OCI-LY1 (cell line): ENCODE measurements around the gene BTBD19.
"Not testable (repeated sequence)": the region's sequence is repeated elsewhere in the genome, so short reads cannot be mapped to it uniquely, and the experiment has no call there.

Experiments used
- H2AFZ ChIP-seq: fragments of 200-600 bp; sonication (generic), shearing (Covaris generic); 2 replicates; pipeline ENCODE4 v1.6.0; 2014; ENCODE audit warnings: antibody characterized with exemption, mild to moderate bottlenecking, low read length
- H3F3A ChIP-seq: fragments of 200-600 bp; sonication (generic), shearing (Covaris generic); 2 replicates; pipeline ENCODE4 v1.6.0; 2014; ENCODE audit warnings: mild to moderate bottlenecking, antibody characterized with exemption, low read length, moderate library complexity; ENCODE audit not compliant: insufficient read depth
- H3K27ac ChIP-seq: fragments of 200-600 bp; sonication (generic); 2 replicates; pipeline ENCODE4 v1.5.1; 2014; ENCODE audit warnings: low read length, mixed run types, mild to moderate bottlenecking, low read depth; ENCODE audit not compliant: poor library complexity, severe bottlenecking
- H3K27me3 ChIP-seq: fragments of 200-600 bp; sonication (generic); 2 replicates; pipeline ENCODE4 v1.6.0; 2014; ENCODE audit warnings: antibody characterized with exemption, mild to moderate bottlenecking, low read length, moderate library complexity; ENCODE audit not compliant: insufficient read depth
- H3K36me3 ChIP-seq: fragments of 200-600 bp; sonication (generic); 2 replicates; pipeline ENCODE4 v1.6.1; 2014; ENCODE audit warnings: mild to moderate bottlenecking, antibody characterized with exemption, low read length, moderate library complexity, mixed read lengths; ENCODE audit not compliant: insufficient read depth
- H3K4me1 ChIP-seq: fragments of 200-600 bp; sonication (generic); 2 replicates; pipeline ENCODE4 v1.5.1; 2014; ENCODE audit warnings: mild to moderate bottlenecking, low read length, moderate library complexity; ENCODE audit not compliant: insufficient read depth, severe bottlenecking
- H3K4me2 ChIP-seq: fragments of 200-600 bp; sonication (generic), shearing (Covaris generic); 2 replicates; pipeline ENCODE4 v1.6.1; 2014; ENCODE audit warnings: low read length
- H3K4me3 ChIP-seq: fragments of 200-600 bp; sonication (generic); 2 replicates; pipeline ENCODE4 v1.5.1; 2014; ENCODE audit warnings: low read length, low read depth, mild to moderate bottlenecking, mixed read lengths; ENCODE audit not compliant: poor library complexity, severe bottlenecking
- H3K79me2 ChIP-seq: fragments of 200-600 bp; shearing (Covaris generic); 2 replicates; pipeline ENCODE4 v1.6.1; 2016; ENCODE audit warnings: mixed run types, low read length, mixed read lengths; ENCODE audit not compliant: insufficient read depth
- H3K9ac ChIP-seq: fragments of 200-600 bp; sonication (generic), shearing (Covaris generic); 2 replicates; pipeline ENCODE4 v1.6.1; 2014; ENCODE audit warnings: mild to moderate bottlenecking, low read length, mixed read lengths
- H3K9me2 ChIP-seq: fragments of 200-600 bp; sonication (generic), shearing (Covaris generic); 2 replicates; pipeline ENCODE4 v1.6.1; 2014; ENCODE audit warnings: low read depth, mild to moderate bottlenecking, low read length, mixed read lengths
- H3K9me3 ChIP-seq: fragments of 200-600 bp; shearing (Covaris generic); 2 replicates; pipeline ENCODE4 v1.6.1; 2014; ENCODE audit warnings: low read length, mixed read lengths
- H4K20me1 ChIP-seq: fragments of 200-600 bp; sonication (generic), shearing (Covaris generic); 2 replicates; pipeline ENCODE4 v1.6.0; 2016; ENCODE audit warnings: mild to moderate bottlenecking, low read length; ENCODE audit not compliant: insufficient read depth
- CTCF ChIP-seq: fragments of 200-600 bp; sonication (generic), shearing (Covaris generic); IDR thresholded peaks from 2 replicates; pipeline ENCODE4 v1.5.1; 2017; ENCODE audit warnings: mild to moderate bottlenecking, antibody characterized with exemption, low read length, moderate library complexity, mixed read lengths
- EZH2 ChIP-seq: fragments of 200-600 bp; sonication (generic), shearing (Covaris generic); IDR thresholded peaks from 2 replicates; pipeline ENCODE4 v1.8.0; 2017; ENCODE audit warnings: borderline replicate concordance, mixed run types, mild to moderate bottlenecking, antibody characterized with exemption, low read length, moderate library complexity, mixed read lengths

The BTBD19 gene

GRCh38 chr1:44790968-44791801 is 17.1 kb upstream of the BTBD19 start:
- no peak overlapping the region for H3K9ac ChIP-seq
- no peak overlapping the region for H3K4me3 ChIP-seq
- no peaks in the 10 kb centered on the region for H3K79me2 ChIP-seq
- H3K4me1 ChIP-seq: peaks cover 7% of the 10 kb centered on the region
- H3K36me3 ChIP-seq: no peaks in the 10 kb centered on the region
- H3K27me3 ChIP-seq: no peaks in the 10 kb centered on the region
- H2AFZ ChIP-seq: no peak overlapping the region
- TF ChIP-seq EZH2 (no peak), CTCF (no peak)
- no peaks in the 10 kb centered on the region for H3K9me2 ChIP-seq
- H3K9me3 ChIP-seq: no peaks in the 10 kb centered on the region
- no peak overlapping the region for H3K4me2 ChIP-seq
- no peaks in the 10 kb centered on the region for H3F3A ChIP-seq
- H4K20me1 ChIP-seq: no peaks in the 10 kb centered on the region
- H3K27ac ChIP-seq: no peak overlapping the region

GRCh38 chr1:44792736-44793502 is 15.4 kb upstream of the BTBD19 start:
- Histone ChIP-seq H3K4me1 (no peaks in the 10 kb centered on the region), H3K4me2 (no peak overlapping the region), H3K9me2 (no peaks in the 10 kb centered on the region), H3K27me3 (no peaks in the 10 kb centered on the region), H4K20me1 (no peaks in the 10 kb centered on the region), H3F3A (no peaks in the 10 kb centered on the region), H3K79me2 (no peaks in the 10 kb centered on the region), H2AFZ (no peak overlapping the region), H3K9ac (no peak overlapping the region), H3K36me3 (no peaks in the 10 kb centered on the region), H3K9me3 (no peaks in the 10 kb centered on the region), H3K27ac (no peak overlapping the region), H3K4me3 (no peak overlapping the region)
- TF ChIP-seq EZH2 (no peak), CTCF (no peak)

- not testable (repeated sequence) for H3K4me2 ChIP-seq, H2AFZ ChIP-seq, H3K9ac ChIP-seq, H3K27me3 ChIP-seq, H3K9me2 ChIP-seq, H3K79me2 ChIP-seq, H4K20me1 ChIP-seq, H3K27ac ChIP-seq, H3K9me3 ChIP-seq, H3K4me3 ChIP-seq, H3K36me3 ChIP-seq, H3F3A ChIP-seq
- peaks cover 27% of the 10 kb centered on the region for H3K4me1 ChIP-seq
These were observed 10.4 kb upstream of the BTBD19 start for GRCh38 chr1:44797886-44798285.
